Activated CD8-positive, alpha-beta memory T cell treated with anti-CD3 and anti-CD28 coated beads, Interleukin-2, amount 50 U/mL, for 48 hours (primary cell): Measurements from ENCODE around the gene TARS2.

Experiments
- DNase-seq: peaks from one replicate; pipeline ENCODE4 v3.0.0-alpha.2; 2020

TARS2 gene

GRCh38 chr1:150486966-150487762, at the start of gene TARS2:
Gene TARS2 (plus strand): TSS chr1:150487419. CDS start chr1:150487451, 32 bp downstream.
- peak; percentile 92 for DNase-seq

GRCh38 chr1:150441121-150441520, 46.1 kb upstream of the TARS2 start:
- DNase-seq: no peak

- no peak for DNase-seq
Observed at GRCh38 chr1:150444232-150444631, 43.0 kb upstream of the TARS2 start.

- DNase-seq: no peak
Observed at GRCh38 chr1:150456146-150456647, 31.0 kb upstream of the TARS2 start.

- peak; percentile 79 for DNase-seq
Observed at GRCh38 chr1:150464422-150464826, 22.8 kb upstream of the TARS2 start.

GRCh38 chr1:150466964-150467363, 20.3 kb upstream of the TARS2 start:
- no peak for DNase-seq

- no peak for DNase-seq
Observed at GRCh38 chr1:150469291-150469690, 17.9 kb upstream of the TARS2 start.

- peak; percentile 43 for DNase-seq
Observed at GRCh38 chr1:150472601-150473200, 14.5 kb upstream of the TARS2 start.

GRCh38 chr1:150473659-150474058, 13.6 kb upstream of the TARS2 start:
- no peak for DNase-seq

GRCh38 chr1:150474869-150475268, 12.3 kb upstream of the TARS2 start:
- DNase-seq: no peak

GRCh38 chr1:150476754-150477153, 10.5 kb upstream of the TARS2 start:
- DNase-seq: no peak

- DNase-seq: no peak
Observed at GRCh38 chr1:150477320-150477719, 9.9 kb upstream of the TARS2 start.

GRCh38 chr1:150477733-150478132, 9.5 kb upstream of the TARS2 start:
- no peak for DNase-seq

GRCh38 chr1:150479370-150479769, 7.8 kb upstream of the TARS2 start:
- no peak for DNase-seq

- DNase-seq: no peak
Observed at GRCh38 chr1:150479927-150480352, 7.3 kb upstream of the TARS2 start.

- DNase-seq: no peak
Observed at GRCh38 chr1:150484431-150484830, 2.8 kb upstream of the TARS2 start.

GRCh38 chr1:150484861-150485260, 2.4 kb upstream of the TARS2 start:
- no peak for DNase-seq

- no peak for DNase-seq
Observed at GRCh38 chr1:150487763-150488115, 520 bp downstream of the TARS2 start.

GRCh38 chr1:150493175-150493574, 6.0 kb downstream of the TARS2 start:
- DNase-seq: no peak

- no peak for DNase-seq
Observed at GRCh38 chr1:150498342-150498741, 11.1 kb downstream of the TARS2 start.

- no peak for DNase-seq
Observed at GRCh38 chr1:150505431-150505830, 18.2 kb downstream of the TARS2 start.

GRCh38 chr1:150507912-150508864, 21.0 kb downstream of the TARS2 start, which contains the start of gene ECM1:
Gene ECM1 (plus strand): TSS chr1:150508109. CDS start chr1:150508210, 101 bp downstream.
- DNase-seq: no peak

GRCh38 chr1:150508982-150509381, 21.8 kb downstream of the TARS2 start:
- DNase-seq: no peak
